ENCODE results near the gene MTRF1L. TPM values are rescaled to one million over a fixed set of nuclear protein-coding genes. Genes with fewer than 3 reads are reported as not detected.

Gene MTRF1L
- total and polyA plus RNA-seq, 2 of the 13 experiments (the other 11 are each of a cell fraction or from before 2014, with no cell fraction given), result 17.6 to 28.7 TPM

DNA sequence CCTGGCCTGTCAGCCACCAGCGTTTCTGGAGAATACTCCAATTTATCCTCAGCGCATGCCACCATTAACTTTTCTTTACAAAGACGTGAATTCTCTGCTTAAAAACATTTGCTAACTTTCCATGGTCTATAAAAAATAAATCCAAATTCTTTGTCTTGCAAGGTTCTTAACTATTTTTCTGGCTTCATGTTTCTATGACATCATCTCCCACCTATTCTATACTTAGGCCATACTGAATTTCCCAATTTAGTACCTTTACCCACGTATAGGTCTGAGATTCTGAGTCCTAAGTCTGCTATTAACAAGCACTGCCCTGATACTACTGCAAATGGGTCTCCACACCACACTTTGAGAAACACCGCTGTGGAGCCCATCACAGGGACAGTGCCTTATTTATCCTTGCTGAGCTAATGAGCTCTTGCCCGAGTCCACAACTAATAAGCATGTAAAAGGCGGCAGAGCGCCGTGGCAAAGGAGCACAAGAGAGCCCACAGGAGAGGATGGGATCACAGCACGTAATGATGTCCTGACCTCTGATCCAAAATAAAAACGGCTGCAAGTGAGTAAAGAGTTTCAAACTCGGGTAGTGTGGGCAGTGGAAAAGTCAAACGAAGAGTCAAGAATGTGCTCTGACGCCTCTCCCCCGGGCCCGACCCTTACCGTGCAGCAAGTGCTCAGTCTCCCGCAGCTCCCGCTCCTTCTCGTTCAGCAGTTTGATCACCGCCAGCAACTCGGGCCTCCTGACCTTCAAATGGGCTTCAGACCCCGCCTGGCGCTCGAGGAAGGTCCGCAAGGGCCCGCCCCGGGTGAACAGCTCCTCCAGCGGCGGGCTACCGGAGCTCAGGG, 519 bp downstream of the MTRF1L start (continued):
- TF ChIP-seq, protein P1, sequence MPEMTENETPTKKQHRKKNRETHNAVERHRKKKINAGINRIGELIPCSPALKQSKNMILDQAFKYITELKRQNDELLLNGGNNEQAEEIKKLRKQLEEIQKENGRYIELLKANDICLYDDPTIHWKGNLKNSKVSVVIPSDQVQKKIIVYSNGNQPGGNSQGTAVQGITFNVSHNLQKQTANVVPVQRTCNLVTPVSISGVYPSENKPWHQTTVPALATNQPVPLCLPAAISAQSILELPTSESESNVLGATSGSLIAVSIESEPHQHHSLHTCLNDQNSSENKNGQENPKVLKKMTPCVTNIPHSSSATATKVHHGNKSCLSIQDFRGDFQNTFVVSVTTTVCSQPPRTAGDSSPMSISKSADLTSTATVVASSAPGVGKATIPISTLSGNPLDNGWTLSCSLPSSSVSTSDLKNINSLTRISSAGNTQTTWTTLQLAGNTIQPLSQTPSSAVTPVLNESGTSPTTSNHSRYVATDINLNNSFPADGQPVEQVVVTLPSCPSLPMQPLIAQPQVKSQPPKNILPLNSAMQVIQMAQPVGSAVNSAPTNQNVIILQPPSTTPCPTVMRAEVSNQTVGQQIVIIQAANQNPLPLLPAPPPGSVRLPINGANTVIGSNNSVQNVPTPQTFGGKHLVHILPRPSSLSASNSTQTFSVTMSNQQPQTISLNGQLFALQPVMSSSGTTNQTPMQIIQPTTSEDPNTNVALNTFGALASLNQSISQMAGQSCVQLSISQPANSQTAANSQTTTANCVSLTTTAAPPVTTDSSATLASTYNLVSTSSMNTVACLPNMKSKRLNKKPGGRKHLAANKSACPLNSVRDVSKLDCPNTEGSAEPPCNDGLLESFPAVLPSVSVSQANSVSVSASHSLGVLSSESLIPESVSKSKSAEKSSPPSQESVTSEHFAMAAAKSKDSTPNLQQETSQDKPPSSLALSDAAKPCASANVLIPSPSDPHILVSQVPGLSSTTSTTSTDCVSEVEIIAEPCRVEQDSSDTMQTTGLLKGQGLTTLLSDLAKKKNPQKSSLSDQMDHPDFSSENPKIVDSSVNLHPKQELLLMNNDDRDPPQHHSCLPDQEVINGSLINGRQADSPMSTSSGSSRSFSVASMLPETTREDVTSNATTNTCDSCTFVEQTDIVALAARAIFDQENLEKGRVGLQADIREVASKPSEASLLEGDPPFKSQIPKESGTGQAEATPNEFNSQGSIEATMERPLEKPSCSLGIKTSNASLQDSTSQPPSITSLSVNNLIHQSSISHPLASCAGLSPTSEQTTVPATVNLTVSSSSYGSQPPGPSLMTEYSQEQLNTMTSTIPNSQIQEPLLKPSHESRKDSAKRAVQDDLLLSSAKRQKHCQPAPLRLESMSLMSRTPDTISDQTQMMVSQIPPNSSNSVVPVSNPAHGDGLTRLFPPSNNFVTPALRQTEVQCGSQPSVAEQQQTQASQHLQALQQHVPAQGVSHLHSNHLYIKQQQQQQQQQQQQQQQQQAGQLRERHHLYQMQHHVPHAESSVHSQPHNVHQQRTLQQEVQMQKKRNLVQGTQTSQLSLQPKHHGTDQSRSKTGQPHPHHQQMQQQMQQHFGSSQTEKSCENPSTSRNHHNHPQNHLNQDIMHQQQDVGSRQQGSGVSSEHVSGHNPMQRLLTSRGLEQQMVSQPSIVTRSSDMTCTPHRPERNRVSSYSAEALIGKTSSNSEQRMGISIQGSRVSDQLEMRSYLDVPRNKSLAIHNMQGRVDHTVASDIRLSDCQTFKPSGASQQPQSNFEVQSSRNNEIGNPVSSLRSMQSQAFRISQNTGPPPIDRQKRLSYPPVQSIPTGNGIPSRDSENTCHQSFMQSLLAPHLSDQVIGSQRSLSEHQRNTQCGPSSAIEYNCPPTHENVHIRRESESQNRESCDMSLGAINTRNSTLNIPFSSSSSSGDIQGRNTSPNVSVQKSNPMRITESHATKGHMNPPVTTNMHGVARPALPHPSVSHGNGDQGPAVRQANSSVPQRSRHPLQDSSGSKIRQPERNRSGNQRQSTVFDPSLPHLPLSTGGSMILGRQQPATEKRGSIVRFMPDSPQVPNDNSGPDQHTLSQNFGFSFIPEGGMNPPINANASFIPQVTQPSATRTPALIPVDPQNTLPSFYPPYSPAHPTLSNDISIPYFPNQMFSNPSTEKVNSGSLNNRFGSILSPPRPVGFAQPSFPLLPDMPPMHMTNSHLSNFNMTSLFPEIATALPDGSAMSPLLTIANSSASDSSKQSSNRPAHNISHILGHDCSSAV (CRISPR knock-in tag; IDR thresholded peaks at IDR 0.05; ENCODE audit: borderline replicate concordance), result 0 out of 2 replicates have a peak, but pooled peaks have one; percentile 34
- TF ChIP-seq RXRA (CRISPR knock-in tag; IDR thresholded peaks at IDR 0.05) (no peak), EEA1 (CRISPR knock-in tag; IDR thresholded peaks at IDR 0.05; ENCODE audit: borderline replicate concordance) (0 out of 2 replicates have a peak, but pooled peaks have one; percentile 61), AKAP8 (CRISPR knock-in tag; IDR thresholded peaks at IDR 0.05) (peak; percentile 18; the same call in 1 of the 2 replicates), REL (CRISPR knock-in tag; conservative IDR thresholded peaks at IDR 0.05) (no peak), TEAD3 (CRISPR knock-in tag; optimal IDR thresholded peaks at IDR 0.05; ENCODE audit: borderline replicate concordance) (peak; percentile 15), RBFOX2 (IDR thresholded peaks at IDR 0.05; ENCODE audit: low read depth, low read length) (no peak), ZNF781 (CRISPR knock-in tag; IDR thresholded peaks at IDR 0.05; ENCODE audit: borderline replicate concordance, not compliant biosample characterization) (no peak)
- TF ChIP-seq, protein P2, sequence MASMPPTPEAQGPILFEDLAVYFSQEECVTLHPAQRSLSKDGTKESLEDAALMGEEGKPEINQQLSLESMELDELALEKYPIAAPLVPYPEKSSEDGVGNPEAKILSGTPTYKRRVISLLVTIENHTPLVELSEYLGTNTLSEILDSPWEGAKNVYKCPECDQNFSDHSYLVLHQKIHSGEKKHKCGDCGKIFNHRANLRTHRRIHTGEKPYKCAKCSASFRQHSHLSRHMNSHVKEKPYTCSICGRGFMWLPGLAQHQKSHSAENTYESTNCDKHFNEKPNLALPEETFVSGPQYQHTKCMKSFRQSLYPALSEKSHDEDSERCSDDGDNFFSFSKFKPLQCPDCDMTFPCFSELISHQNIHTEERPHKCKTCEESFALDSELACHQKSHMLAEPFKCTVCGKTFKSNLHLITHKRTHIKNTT (CRISPR knock-in tag; IDR thresholded peaks at IDR 0.05), result no peak
- TF ChIP-seq, protein P3, sequence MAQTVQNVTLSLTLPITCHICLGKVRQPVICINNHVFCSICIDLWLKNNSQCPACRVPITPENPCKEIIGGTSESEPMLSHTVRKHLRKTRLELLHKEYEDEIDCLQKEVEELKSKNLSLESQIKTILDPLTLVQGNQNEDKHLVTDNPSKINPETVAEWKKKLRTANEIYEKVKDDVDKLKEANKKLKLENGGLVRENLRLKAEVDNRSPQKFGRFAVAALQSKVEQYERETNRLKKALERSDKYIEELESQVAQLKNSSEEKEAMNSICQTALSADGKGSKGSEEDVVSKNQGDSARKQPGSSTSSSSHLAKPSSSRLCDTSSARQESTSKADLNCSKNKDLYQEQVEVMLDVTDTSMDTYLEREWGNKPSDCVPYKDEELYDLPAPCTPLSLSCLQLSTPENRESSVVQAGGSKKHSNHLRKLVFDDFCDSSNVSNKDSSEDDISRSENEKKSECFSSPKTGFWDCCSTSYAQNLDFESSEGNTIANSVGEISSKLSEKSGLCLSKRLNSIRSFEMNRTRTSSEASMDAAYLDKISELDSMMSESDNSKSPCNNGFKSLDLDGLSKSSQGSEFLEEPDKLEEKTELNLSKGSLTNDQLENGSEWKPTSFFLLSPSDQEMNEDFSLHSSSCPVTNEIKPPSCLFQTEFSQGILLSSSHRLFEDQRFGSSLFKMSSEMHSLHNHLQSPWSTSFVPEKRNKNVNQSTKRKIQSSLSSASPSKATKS (CRISPR knock-in tag; IDR thresholded peaks at IDR 0.05), result no peak
- TF ChIP-seq, protein P4, sequence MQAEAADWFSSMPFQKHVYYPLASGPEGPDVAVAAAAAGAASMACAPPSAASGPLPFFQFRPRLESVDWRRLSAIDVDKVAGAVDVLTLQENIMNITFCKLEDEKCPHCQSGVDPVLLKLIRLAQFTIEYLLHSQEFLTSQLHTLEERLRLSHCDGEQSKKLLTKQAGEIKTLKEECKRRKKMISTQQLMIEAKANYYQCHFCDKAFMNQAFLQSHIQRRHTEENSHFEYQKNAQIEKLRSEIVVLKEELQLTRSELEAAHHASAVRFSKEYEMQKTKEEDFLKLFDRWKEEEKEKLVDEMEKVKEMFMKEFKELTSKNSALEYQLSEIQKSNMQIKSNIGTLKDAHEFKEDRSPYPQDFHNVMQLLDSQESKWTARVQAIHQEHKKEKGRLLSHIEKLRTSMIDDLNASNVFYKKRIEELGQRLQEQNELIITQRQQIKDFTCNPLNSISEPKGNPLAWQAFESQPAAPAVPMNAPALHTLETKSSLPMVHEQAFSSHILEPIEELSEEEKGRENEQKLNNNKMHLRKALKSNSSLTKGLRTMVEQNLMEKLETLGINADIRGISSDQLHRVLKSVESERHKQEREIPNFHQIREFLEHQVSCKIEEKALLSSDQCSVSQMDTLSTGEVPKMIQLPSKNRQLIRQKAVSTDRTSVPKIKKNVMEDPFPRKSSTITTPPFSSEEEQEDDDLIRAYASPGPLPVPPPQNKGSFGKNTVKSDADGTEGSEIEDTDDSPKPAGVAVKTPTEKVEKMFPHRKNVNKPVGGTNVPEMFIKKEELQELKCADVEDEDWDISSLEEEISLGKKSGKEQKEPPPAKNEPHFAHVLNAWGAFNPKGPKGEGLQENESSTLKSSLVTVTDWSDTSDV (CRISPR knock-in tag; IDR thresholded peaks at IDR 0.05), result 0 out of 2 replicates have a peak, but pooled peaks have one; percentile 16

Data from HepG2 (cell line).